Panc1 (cell line): ENCODE data around the gene TMEM184C. TPM values are rescaled to one million over a fixed set of nuclear protein-coding genes. Genes with fewer than 3 reads are reported as not detected.
A peak's percentile ranks its signal among the peaks of the same experiment; 100 is the strongest.

ENCODE experiments used
- ATAC-seq: fragments of 200-7000 bp; cut with Tn5 transposase; 2 replicates; pipeline ENCODE4 v1.9.1; 2020; ENCODE audit warnings: mild to moderate bottlenecking, moderate library complexity
- BruUV-seq: library from RNA; stranded (reverse); fragments of 400-500 nt; replicated peaks from 2 replicates; lab custom pipeline; 2021; lab: Mats Ljungman, UMichigan
- CTCF ChIA-PET: fragments of 300-600 bp; sonication (Branson Sonifier 250); formaldehyde crosslinking; loops from one replicate; lab custom pipeline; 2022; ENCODE audit warnings: antibody characterized with exemption; lab: Charles Lee
- POLR2A ChIA-PET: fragments of 300-600 bp; sonication (Branson Sonifier 250); formaldehyde crosslinking; loops from one replicate; lab custom pipeline; 2022; ENCODE audit warnings: antibody characterized with exemption; lab: Charles Lee
- DNase-seq: peaks from one replicate; pipeline ENCODE4 v3.0.0-alpha.2; 2010; ENCODE audit warnings: low read depth, low spot score
- H3K27ac ChIP-seq: 2 replicates; pipeline ENCODE4 v1.5.1; 2011; ENCODE audit warnings: mild to moderate bottlenecking, low read length, inconsistent platforms
- H3K27me3 ChIP-seq: fragments of 200-500 bp; sonication (Bioruptor generic); 2 replicates; pipeline ENCODE4 v1.6.0; 2014; ENCODE audit warnings: low read length, inconsistent platforms; ENCODE audit not compliant: control insufficient read depth, insufficient read depth
- H3K36me3 ChIP-seq: fragments of 200-500 bp; sonication (Bioruptor generic); 2 replicates; pipeline ENCODE4 v1.5.1; 2014; ENCODE audit warnings: inconsistent platforms, mild to moderate bottlenecking, low read length, moderate library complexity; ENCODE audit not compliant: control insufficient read depth, insufficient read depth
- H3K4me1 ChIP-seq: 2 replicates; pipeline ENCODE4 v1.5.1; 2011; ENCODE audit warnings: inconsistent platforms, mild to moderate bottlenecking, low read length, moderate library complexity; ENCODE audit not compliant: control insufficient read depth, insufficient read depth
- H3K4me3 ChIP-seq, 2 experiments: 2 replicates each; pipeline ENCODE4 v1.5.1; 2011 to 2012; ENCODE audit warnings: low read depth in 2 of 2, low read length in 2 of 2, mild to moderate bottlenecking in 2 of 2, inconsistent platforms in 1 of 2, moderate library complexity in 1 of 2
- H3K9me3 ChIP-seq: fragments of 200-500 bp; sonication (Bioruptor generic); 2 replicates; pipeline ENCODE4 v1.5.1; 2014; ENCODE audit warnings: low read depth, mild to moderate bottlenecking, inconsistent platforms, low read length, moderate library complexity; ENCODE audit not compliant: control insufficient read depth, insufficient read depth
- POLR2AphosphoS5 ChIP-seq: IDR thresholded peaks from 2 replicates; pipeline ENCODE4 v1.6.1; 2012; ENCODE audit warnings: mild to moderate bottlenecking, low read depth, low read length, moderate library complexity
- REST ChIP-seq, 2 experiments: IDR thresholded peaks; 2 replicates each; pipeline ENCODE4 v1.6.1; 2011 to 2012; ENCODE audit warnings: low read depth in 2 of 2, control low read depth in 1 of 2, low read length in 1 of 2, mild to moderate bottlenecking in 1 of 2, moderate library complexity in 1 of 2; ENCODE audit not compliant: insufficient read depth in 1 of 2
- SIN3A ChIP-seq: IDR thresholded peaks from 2 replicates; pipeline ENCODE4 v1.6.1; 2012; ENCODE audit warnings: low read depth, mild to moderate bottlenecking, low read length, moderate library complexity, borderline replicate concordance; ENCODE audit not compliant: insufficient read depth
- TCF7L2 ChIP-seq: IDR thresholded peaks from 2 replicates; pipeline ENCODE4 v1.6.1; 2011; ENCODE audit warnings: mild to moderate bottlenecking, low read depth, low read length, inconsistent platforms
- in situ Hi-C: cut with HindIII; loops from 2 replicates; pipeline ENCODE4 v1.10.0; 2016; ENCODE audit warnings: low sequenced_read_pairs, low pct_unique_long_range_greater_than_20kb
- intact Hi-C: fragments of 100-400 bp; cut with micrococcal nuclease; formaldehyde crosslinking; loops from one replicate; pipeline ENCODE4 v1.10.0; 2022; ENCODE audit not compliant: unreplicated experiment
- total RNA-seq: library from RNA; stranded (reverse); gene quantifications from one replicate; pipeline ENCODE4 v1.2.1, GENCODE V29; 2021; ENCODE audit not compliant: unreplicated experiment
- TF ChIP-seq, protein P1 (sequence below): fragments of 450-650 bp; IDR thresholded peaks from 2 replicates; pipeline ENCODE4 v1.5.1; 2017; ENCODE audit warnings: mild to moderate bottlenecking

The TMEM184C gene
- total RNA-seq, 1 experiment from 2014 or later: 26.5 TPM

DNA sequence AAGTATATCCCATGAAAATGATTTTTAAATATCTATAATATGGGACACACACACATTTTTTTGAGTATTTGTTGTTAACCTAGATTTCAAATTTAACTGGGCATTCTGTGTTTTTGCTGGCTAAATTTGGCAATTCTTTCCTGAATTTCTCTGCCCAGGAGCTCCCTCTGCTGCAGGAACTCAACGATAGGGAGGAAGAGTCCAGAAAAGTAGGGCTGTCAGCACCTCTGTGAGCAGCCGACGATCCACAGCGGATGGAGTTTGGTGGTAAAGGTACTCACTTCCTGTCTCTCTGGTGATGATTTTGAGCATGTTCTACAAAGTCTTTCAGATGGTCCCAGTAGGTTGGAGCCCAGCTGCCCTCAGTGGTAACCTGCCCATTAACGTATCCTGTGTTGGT, 23.1 kb upstream of the TMEM184C start:
- DNase-seq: no peak
- no peak for ATAC-seq
- intact Hi-C loops (loop anchor here (5.0 kb wide), 1 partner anchor 577 kb away; no protein-coding TSS in a partner anchor), in situ Hi-C loops (no loop called here)
- Histone ChIP-seq H3K4me1 (no peaks in the 10 kb centered on the region), H3K27me3 (no peaks in the 10 kb centered on the region), H3K9me3 (no peaks in the 10 kb centered on the region), H3K27ac (no peak overlapping the region), H3K36me3 (no peaks in the 10 kb centered on the region), H3K4me3 (no peak overlapping the region)
- CTCF ChIA-PET: no interaction called here
- POLR2A ChIA-PET: no interaction called here
- no peak for TF ChIP-seq TCF7L2
- TF ChIP-seq, protein P1, sequence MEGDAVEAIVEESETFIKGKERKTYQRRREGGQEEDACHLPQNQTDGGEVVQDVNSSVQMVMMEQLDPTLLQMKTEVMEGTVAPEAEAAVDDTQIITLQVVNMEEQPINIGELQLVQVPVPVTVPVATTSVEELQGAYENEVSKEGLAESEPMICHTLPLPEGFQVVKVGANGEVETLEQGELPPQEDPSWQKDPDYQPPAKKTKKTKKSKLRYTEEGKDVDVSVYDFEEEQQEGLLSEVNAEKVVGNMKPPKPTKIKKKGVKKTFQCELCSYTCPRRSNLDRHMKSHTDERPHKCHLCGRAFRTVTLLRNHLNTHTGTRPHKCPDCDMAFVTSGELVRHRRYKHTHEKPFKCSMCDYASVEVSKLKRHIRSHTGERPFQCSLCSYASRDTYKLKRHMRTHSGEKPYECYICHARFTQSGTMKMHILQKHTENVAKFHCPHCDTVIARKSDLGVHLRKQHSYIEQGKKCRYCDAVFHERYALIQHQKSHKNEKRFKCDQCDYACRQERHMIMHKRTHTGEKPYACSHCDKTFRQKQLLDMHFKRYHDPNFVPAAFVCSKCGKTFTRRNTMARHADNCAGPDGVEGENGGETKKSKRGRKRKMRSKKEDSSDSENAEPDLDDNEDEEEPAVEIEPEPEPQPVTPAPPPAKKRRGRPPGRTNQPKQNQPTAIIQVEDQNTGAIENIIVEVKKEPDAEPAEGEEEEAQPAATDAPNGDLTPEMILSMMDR: 0 out of 2 replicates have a peak, but pooled peaks have one; percentile 16
- no TSS peak for BruUV-seq

- intact Hi-C loops: loop anchor here (5.0 kb wide), 1 partner anchor 577 kb away; no protein-coding TSS in a partner anchor
- no TSS peak for BruUV-seq
- no peak overlapping the region for H3K4me3 ChIP-seq
- H3K27ac ChIP-seq: no peak overlapping the region
- H3K9me3 ChIP-seq: no peaks in the 10 kb centered on the region
- ChIA-PET POLR2A (no interaction called here), CTCF (no interaction called here)
- no peaks in the 10 kb centered on the region for H3K36me3 ChIP-seq
- no peak for DNase-seq
- no peaks in the 10 kb centered on the region for H3K27me3 ChIP-seq
- in situ Hi-C loops: no loop called here
- no peak for TF ChIP-seq SIN3A
- no peak for TF ChIP-seq REST (IDR thresholded peaks at IDR 0.05; ENCODE audit: insufficient read depth in 1 of 2, low read depth in 2 of 2, low read length in 1 of 2)
- no peak for TF ChIP-seq POLR2AphosphoS5
- no peak for TF ChIP-seq TCF7L2
- TF ChIP-seq, protein P1: no peak
- ATAC-seq: no peak
- no peaks in the 10 kb centered on the region for H3K4me1 ChIP-seq
These were observed 22.6 kb upstream of the TMEM184C start for GRCh38 chr4:147594578-147594977.
